Measurements from ENCODE around the gene SNTB2. TPM values are rescaled to one million over a fixed set of nuclear protein-coding genes. Genes with fewer than 3 reads are reported as not detected.

The SNTB2 gene
- total and polyA plus RNA-seq, 10 donors = 1.9 to 48.5 (median 28.9) TPM

DNA sequence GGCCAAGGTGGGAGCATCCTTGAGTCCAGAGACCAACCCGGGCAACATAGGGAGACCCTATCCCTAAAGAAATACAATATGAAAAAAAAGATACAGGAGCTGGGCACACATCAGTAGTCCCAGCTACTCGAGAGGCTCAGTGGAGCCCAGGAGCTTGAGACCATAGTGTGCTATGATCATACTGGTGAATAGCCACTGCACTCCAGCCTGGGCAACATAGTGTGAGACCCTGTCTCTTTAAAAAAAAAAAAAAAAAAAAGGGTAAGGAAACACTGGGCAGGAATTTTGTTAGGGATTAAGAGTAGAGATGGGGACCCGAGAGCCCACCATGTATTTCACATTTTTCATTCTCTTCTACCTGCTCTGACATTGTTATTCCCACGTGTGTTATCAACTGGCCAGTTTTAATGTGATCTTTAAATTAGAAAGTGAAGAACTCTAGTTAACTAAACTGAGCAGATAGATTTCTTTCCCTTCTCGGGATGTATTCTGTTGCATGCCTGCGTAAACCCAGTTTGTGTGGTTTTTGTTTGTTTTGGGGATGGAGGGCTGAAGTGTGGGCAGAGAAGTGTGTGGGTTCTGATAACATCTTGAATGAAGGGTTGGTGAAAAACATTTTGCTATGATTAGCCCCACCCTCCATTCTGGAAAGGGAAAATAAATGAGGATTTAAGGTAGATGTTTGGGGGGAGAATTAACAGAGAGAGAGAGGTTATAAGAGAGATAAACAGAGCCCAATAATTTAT lies 17.2 kb upstream of the SNTB2 start:
- DNase-seq = no peak
- 89 to 97% (median 93%) methylated on average over 6 of the region's 6 CpGs for WGBS, 5 donors
- Histone ChIP-seq H3K27me3 (replicated peaks in 1 of 7) (no peaks in the 10 kb centered on the region), H3K9me3 (no peaks in the 10 kb centered on the region), H3K36me3 (peaks cover 0 to 58% (median 34%) of the 10 kb centered on the region in 6 donors), H3K27ac (peak overlapping the region in 1 of 8 donors; percentile 83), H3K4me3 (no peak overlapping the region), H3K4me1 (peaks cover 7 to 61% (median 40%) of the 10 kb centered on the region in 6 donors)
- intact Hi-C loops (cut with DNase I; ENCODE audit: low total_unique reads) = no loop called here
- TF ChIP-seq, protein P1, sequence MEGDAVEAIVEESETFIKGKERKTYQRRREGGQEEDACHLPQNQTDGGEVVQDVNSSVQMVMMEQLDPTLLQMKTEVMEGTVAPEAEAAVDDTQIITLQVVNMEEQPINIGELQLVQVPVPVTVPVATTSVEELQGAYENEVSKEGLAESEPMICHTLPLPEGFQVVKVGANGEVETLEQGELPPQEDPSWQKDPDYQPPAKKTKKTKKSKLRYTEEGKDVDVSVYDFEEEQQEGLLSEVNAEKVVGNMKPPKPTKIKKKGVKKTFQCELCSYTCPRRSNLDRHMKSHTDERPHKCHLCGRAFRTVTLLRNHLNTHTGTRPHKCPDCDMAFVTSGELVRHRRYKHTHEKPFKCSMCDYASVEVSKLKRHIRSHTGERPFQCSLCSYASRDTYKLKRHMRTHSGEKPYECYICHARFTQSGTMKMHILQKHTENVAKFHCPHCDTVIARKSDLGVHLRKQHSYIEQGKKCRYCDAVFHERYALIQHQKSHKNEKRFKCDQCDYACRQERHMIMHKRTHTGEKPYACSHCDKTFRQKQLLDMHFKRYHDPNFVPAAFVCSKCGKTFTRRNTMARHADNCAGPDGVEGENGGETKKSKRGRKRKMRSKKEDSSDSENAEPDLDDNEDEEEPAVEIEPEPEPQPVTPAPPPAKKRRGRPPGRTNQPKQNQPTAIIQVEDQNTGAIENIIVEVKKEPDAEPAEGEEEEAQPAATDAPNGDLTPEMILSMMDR (IDR thresholded peaks at IDR 0.05 in 8 of 11, conservative IDR thresholded peaks at IDR 0.05 in 3 of 11) = no peak
- no peak for TF ChIP-seq POLR2A (IDR thresholded peaks at IDR 0.05)
- no peak for TF ChIP-seq POLR2AphosphoS5 (IDR thresholded peaks at IDR 0.05)

DNA sequence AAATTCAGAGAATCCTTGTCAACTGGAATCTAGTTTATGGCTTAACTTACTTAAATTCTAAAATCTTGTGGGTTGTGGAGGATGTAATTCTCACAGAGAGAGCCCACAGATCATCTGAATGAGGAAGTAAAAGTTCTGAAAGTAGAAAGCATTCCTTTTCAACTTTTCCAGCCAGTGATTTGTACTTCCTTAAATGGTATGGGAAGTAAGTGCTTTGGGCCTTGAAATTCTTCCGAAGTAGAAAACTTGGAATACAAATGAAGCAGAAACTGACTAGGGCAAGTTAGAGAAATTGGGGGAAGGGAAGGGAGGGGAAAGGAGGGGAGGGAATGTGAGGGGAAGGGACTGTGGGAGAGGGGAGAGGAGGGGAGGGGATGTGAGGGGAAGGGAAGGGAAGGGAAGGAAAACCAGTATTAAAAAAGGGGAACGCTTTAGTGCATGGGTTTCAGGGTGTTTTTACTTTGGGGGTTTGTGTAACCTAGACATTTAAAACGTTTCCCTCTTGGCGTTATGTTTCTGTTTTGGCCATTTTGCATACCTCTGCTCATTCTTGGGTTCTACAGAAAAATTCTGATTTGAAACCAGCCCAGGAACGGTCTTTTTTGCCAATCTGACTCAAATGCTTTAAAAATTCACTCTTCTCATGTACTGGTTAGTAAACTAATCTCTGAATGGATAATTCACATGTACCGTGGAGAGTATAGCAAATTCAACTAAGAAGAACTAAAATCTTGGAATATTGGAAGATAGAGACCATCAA lies 15.5 kb upstream of the SNTB2 start:
- TF ChIP-seq, protein P1 (IDR thresholded peaks at IDR 0.05 in 8 of 11, conservative IDR thresholded peaks at IDR 0.05 in 3 of 11) = no peak
- TF ChIP-seq POLR2A (IDR thresholded peaks at IDR 0.05) (no peak), POLR2AphosphoS5 (IDR thresholded peaks at IDR 0.05) (no peak)
- H3K36me3 ChIP-seq = peaks cover 0 to 40% (median 21%) of the 10 kb centered on the region in 6 donors
- H3K4me3 ChIP-seq = no peak overlapping the region
- DNase-seq = no peak
- peak overlapping the region; percentile 6 to 83 (median 62) for H3K27ac ChIP-seq
- peaks cover 7 to 55% (median 33%) of the 10 kb centered on the region in 6 donors for H3K4me1 ChIP-seq
- no peaks in the 10 kb centered on the region for H3K27me3 ChIP-seq (replicated peaks in 1 of 7)
- intact Hi-C loops (cut with DNase I; ENCODE audit: low total_unique reads) = no loop called here
- 35 to 47% (median 42%) methylated on average over 6 of the region's 6 CpGs for WGBS, 5 donors
- H3K9me3 ChIP-seq = no peaks in the 10 kb centered on the region

DNA sequence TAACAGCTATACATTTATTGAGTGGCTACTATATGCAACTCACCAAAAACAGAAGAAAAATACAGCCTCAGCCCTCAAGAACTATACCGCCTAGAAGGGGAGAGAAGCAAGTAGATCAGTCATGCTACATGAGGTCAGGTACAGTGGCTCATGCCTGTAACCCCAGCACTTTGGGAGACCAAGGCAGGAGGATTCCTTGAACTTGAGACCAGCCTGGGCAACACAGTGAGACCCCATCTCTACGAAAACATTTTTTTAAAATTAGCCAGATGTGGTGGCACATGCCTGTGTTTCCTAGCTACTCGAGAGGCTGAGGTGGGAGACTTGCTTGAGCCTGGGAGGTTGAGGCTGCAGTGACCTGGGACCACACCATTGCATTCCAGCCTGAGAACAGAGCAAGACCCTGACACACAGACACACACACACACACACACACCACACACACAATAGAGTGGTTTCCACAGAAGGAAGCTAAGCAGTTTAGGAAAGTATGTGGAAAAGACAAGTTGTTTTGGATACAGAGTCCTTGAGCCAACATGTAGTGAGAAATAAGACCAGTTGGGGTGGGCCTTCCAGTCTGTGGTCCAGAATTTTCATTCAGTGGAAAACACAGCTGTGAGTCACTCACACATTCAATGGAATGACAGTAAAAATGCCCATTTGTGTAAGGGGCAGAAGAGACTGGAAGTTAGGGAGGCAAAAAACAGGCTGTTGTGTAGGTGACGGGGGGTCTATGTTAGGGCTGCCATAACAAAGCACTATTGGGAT lies 10.7 kb upstream of the SNTB2 start:
- TF ChIP-seq, protein P1 (IDR thresholded peaks at IDR 0.05 in 8 of 11, conservative IDR thresholded peaks at IDR 0.05 in 3 of 11) = no peak
- TF ChIP-seq POLR2AphosphoS5 (IDR thresholded peaks at IDR 0.05) (no peak), POLR2A (IDR thresholded peaks at IDR 0.05) (no peak)
- WGBS, 5 donors = 94 to 99% (median 97%) methylated on average over 3 to 4 of the region's 4 CpGs

More for the DNA sequence above, 10.7 kb upstream of the SNTB2 start:
- Histone ChIP-seq H3K9me3 (no peaks in the 10 kb centered on the region), H3K27ac (no peak overlapping the region), H3K4me3 (no peak overlapping the region), H3K36me3 (no peaks in the 10 kb centered on the region), H3K4me1 (peaks cover 9 to 57% (median 37%) of the 10 kb centered on the region in 6 donors), H3K27me3 (replicated peaks in 1 of 7) (no peaks in the 10 kb centered on the region)
- DNase-seq = no peak
- intact Hi-C loops (cut with DNase I; ENCODE audit: low total_unique reads) = no loop called here
